Liver (tissue), 3 donors: ENCODE results near the gene KDM4C.

Source experiments
- ATF3 ChIP-seq: IDR thresholded peaks from 2 replicates; pipeline ENCODE4 v1.6.1; 2016; ENCODE audit warnings: antibody characterized with exemption
- CTCF ChIP-seq: fragments of 150-350 bp; IDR thresholded peaks from 2 replicates; pipeline ENCODE4 v1.5.1; 2017; ENCODE audit warnings: improper control_type of control experiment, low read depth, low read length; ENCODE audit not compliant: missing input control
- EGR1 ChIP-seq, 2 donors: IDR thresholded peaks; 2 replicates each; pipeline ENCODE4 v1.6.1; 2016 to 2018; ENCODE audit warnings: antibody characterized with exemption in 2 of 2, low read depth in 2 of 2
- FOXA1 ChIP-seq: IDR thresholded peaks from 2 replicates; pipeline ENCODE4 v1.6.1; 2016; ENCODE audit warnings: antibody characterized with exemption
- GABPA ChIP-seq, 2 donors: IDR thresholded peaks in 1 of 2; conservative IDR thresholded peaks in 1 of 2; 2 replicates each; pipeline ENCODE4 v1.6.1; 2016; ENCODE audit warnings: antibody characterized with exemption in 2 of 2, mild to moderate bottlenecking in 1 of 2, moderate library complexity in 1 of 2
- JUND ChIP-seq, 2 donors: IDR thresholded peaks; 2 replicates each; pipeline ENCODE4 v1.6.1; 2016; ENCODE audit warnings: antibody characterized with exemption in 2 of 2
- MAX ChIP-seq: IDR thresholded peaks from 2 replicates; pipeline ENCODE4 v1.6.1; 2016; ENCODE audit warnings: antibody characterized with exemption
- RAD21 ChIP-seq, 2 donors: IDR thresholded peaks; 2 replicates each; pipeline ENCODE4 v1.6.1; 2016; ENCODE audit warnings: antibody characterized with exemption in 2 of 2, mild to moderate bottlenecking in 2 of 2
- REST ChIP-seq: IDR thresholded peaks from 2 replicates; pipeline ENCODE4 v1.6.1; 2016; ENCODE audit warnings: antibody characterized with exemption, mild to moderate bottlenecking
- RXRA ChIP-seq, 2 donors: IDR thresholded peaks; 2 replicates each; pipeline ENCODE4 v1.6.1; 2017 to 2018; ENCODE audit warnings: antibody characterized with exemption in 2 of 2, mild to moderate bottlenecking in 1 of 2
- SP1 ChIP-seq: IDR thresholded peaks from 2 replicates; pipeline ENCODE4 v1.6.1; 2018; ENCODE audit warnings: antibody characterized with exemption, mild to moderate bottlenecking
- TAF1 ChIP-seq: conservative IDR thresholded peaks from 2 replicates; pipeline ENCODE4 v1.6.1; 2016; ENCODE audit warnings: antibody characterized with exemption, mild to moderate bottlenecking
- YY1 ChIP-seq: IDR thresholded peaks from 2 replicates; pipeline ENCODE4 v1.6.1; 2016; ENCODE audit warnings: antibody characterized with exemption, mild to moderate bottlenecking
- ZBTB33 ChIP-seq: IDR thresholded peaks from 2 replicates; pipeline ENCODE4 v1.6.1; 2016; ENCODE audit warnings: antibody characterized with exemption
- donor health status: healthy.
- donor health status: healthy.

GRCh38 chr9:6931913-6932312, 174.1 kb downstream of the KDM4C start:
- TF ChIP-seq MAX (no peak), EGR1 (IDR thresholded peaks at IDR 0.05; ENCODE audit: low read depth in 2 of 2) (no peak), SP1 (no peak), CTCF (no peak), YY1 (no peak), TAF1 (no peak), JUND (IDR thresholded peaks at IDR 0.05) (no peak), RAD21 (IDR thresholded peaks at IDR 0.05) (no peak), ATF3 (no peak), GABPA (IDR thresholded peaks at IDR 0.05 in 1 of 2, conservative IDR thresholded peaks at IDR 0.05 in 1 of 2) (no peak), REST (no peak), ZBTB33 (no peak), RXRA (IDR thresholded peaks at IDR 0.05) (no peak), FOXA1 (no peak)
